ENCODE results near the gene HINFP. TPM values are rescaled to one million over a fixed set of nuclear protein-coding genes. Genes with fewer than 3 reads are reported as not detected.

HINFP gene
- total RNA-seq, 2 experiments from 2014 or later, result 36.6 to 36.7 TPM

- Mint-ChIP-seq H3K27me3 (peaks cover 51% of the 10 kb centered on the region), H3K36me3 (ENCODE audit: low read depth) (no peaks in the 10 kb centered on the region), H3K4me3 (no peak overlapping the region), H3K4me1 (peaks cover 2% of the 10 kb centered on the region), H3K27ac (no peak overlapping the region), H3K9me3 (no peaks in the 10 kb centered on the region)
- no peak for DNase-seq
- CTCF ChIA-PET, result interaction anchor here (0.6 to 9.0 kb wide), 2 partner anchors 18 to 172 kb away, joined by 3 to 38 read pairs; partner anchors contain the start of gene NLRX1
- POLR2A ChIA-PET, result interaction anchor here (0.7 to 4.0 kb wide), 5 partner anchors 17 to 116 kb away, joined by 3 to 18 read pairs (median 4); partner anchors contain the start of genes HINFP and NLRX1
These were observed 30.7 kb downstream of the HINFP start for GRCh38 chr11:119152043-119152442.

- ChIA-PET POLR2A (interaction anchor here (1.0 to 4.0 kb wide), 3 partner anchors 16 to 31 kb away, joined by 3 to 18 read pairs (median 4); partner anchors contain the start of genes HINFP and NLRX1), CTCF (interaction anchor here (0.7 to 9.0 kb wide), 2 partner anchors 17 to 44 kb away, joined by 3 to 38 read pairs; partner anchors contain the start of gene NLRX1)
- Mint-ChIP-seq H3K27ac (no peak overlapping the region), H3K9me3 (no peaks in the 10 kb centered on the region), H3K36me3 (ENCODE audit: low read depth) (no peaks in the 10 kb centered on the region), H3K4me1 (peaks cover 2% of the 10 kb centered on the region), H3K27me3 (peaks cover 46% of the 10 kb centered on the region), H3K4me3 (no peak overlapping the region)
- no peak for DNase-seq
These were observed 31.2 kb downstream of the HINFP start for GRCh38 chr11:119152604-119153003.

- H3K9me3 Mint-ChIP-seq, result no peaks in the 10 kb centered on the region
- DNase-seq, result no peak
- H3K4me1 Mint-ChIP-seq, result no peaks in the 10 kb centered on the region
- H3K36me3 Mint-ChIP-seq (ENCODE audit: low read depth), result no peaks in the 10 kb centered on the region
- no peak overlapping the region for H3K4me3 Mint-ChIP-seq
- H3K27me3 Mint-ChIP-seq, result peaks cover 39% of the 10 kb centered on the region
- CTCF ChIA-PET, result interaction anchor here (0.7 to 9.0 kb wide), 3 partner anchors 16 to 43 kb away, joined by 3 to 38 read pairs (median 4); partner anchors contain the start of gene NLRX1
- POLR2A ChIA-PET, result interaction anchor here (0.7 to 4.0 kb wide), 2 partner anchors 14 to 16 kb away, joined by 3 to 18 read pairs; partner anchors contain the start of gene NLRX1
- H3K27ac Mint-ChIP-seq, result no peak overlapping the region
These were observed 31.9 kb downstream of the HINFP start for GRCh38 chr11:119153049-119153818.

GRCh38 chr11:119154178-119154577, 32.8 kb downstream of the HINFP start:
- Mint-ChIP-seq H3K4me1 (no peaks in the 10 kb centered on the region), H3K4me3 (no peak overlapping the region), H3K36me3 (ENCODE audit: low read depth) (no peaks in the 10 kb centered on the region), H3K27ac (no peak overlapping the region), H3K27me3 (peaks cover 34% of the 10 kb centered on the region), H3K9me3 (no peaks in the 10 kb centered on the region)
- DNase-seq, result no peak
- CTCF ChIA-PET, result interaction anchor here (0.5 to 9.0 kb wide), 4 partner anchors 8 to 186 kb away, joined by 3 to 38 read pairs (median 4); partner anchors contain the start of genes C1QTNF5 and NLRX1
- POLR2A ChIA-PET, result interaction anchor here (0.8 to 4.0 kb wide), 2 partner anchors 15 to 18 kb away, joined by 3 to 18 read pairs; partner anchors contain the start of gene NLRX1

- Mint-ChIP-seq H3K36me3 (ENCODE audit: low read depth) (no peaks in the 10 kb centered on the region), H3K27ac (no peak overlapping the region), H3K4me1 (no peaks in the 10 kb centered on the region), H3K27me3 (peaks cover 20% of the 10 kb centered on the region), H3K4me3 (no peak overlapping the region), H3K9me3 (no peaks in the 10 kb centered on the region)
- ChIA-PET CTCF (interaction anchor here (0.7 to 9.0 kb wide), 4 partner anchors 9 to 21 kb away, joined by 3 to 38 read pairs (median 4); partner anchors contain the start of gene NLRX1), POLR2A (interaction anchor here (0.7 to 1.4 kb wide), 2 partner anchors 13 to 107 kb away, joined by 3 read pairs; no protein-coding TSS in a partner anchor)
- no peak for DNase-seq
These were observed 34.5 kb downstream of the HINFP start for GRCh38 chr11:119155733-119156492.

GRCh38 chr11:119156496-119156895, 35.1 kb downstream of the HINFP start:
- POLR2A ChIA-PET, result interaction anchor here (0.7 to 1.1 kb wide), 3 partner anchors 9 to 13 kb away, joined by 3 to 4 read pairs (median 3); no protein-coding TSS in a partner anchor
- no peaks in the 10 kb centered on the region for H3K9me3 Mint-ChIP-seq
- no peak overlapping the region for H3K27ac Mint-ChIP-seq
- H3K4me1 Mint-ChIP-seq, result no peaks in the 10 kb centered on the region
- no peak overlapping the region for H3K4me3 Mint-ChIP-seq
- no peaks in the 10 kb centered on the region for H3K36me3 Mint-ChIP-seq (ENCODE audit: low read depth)
- H3K27me3 Mint-ChIP-seq, result peaks cover 14% of the 10 kb centered on the region
- no peak for DNase-seq
- CTCF ChIA-PET, result interaction anchor here (1.0 to 9.0 kb wide), 3 partner anchors 13 to 49 kb away, joined by 3 to 38 read pairs (median 3); partner anchors contain the start of genes CBL and NLRX1

- Mint-ChIP-seq H3K27ac (no peak overlapping the region), H3K9me3 (no peaks in the 10 kb centered on the region), H3K4me3 (no peak overlapping the region), H3K27me3 (peaks cover 10% of the 10 kb centered on the region), H3K4me1 (no peaks in the 10 kb centered on the region), H3K36me3 (ENCODE audit: low read depth) (no peaks in the 10 kb centered on the region)
- ChIA-PET CTCF (interaction anchor here (0.8 to 9.0 kb wide), 3 partner anchors 13 to 101 kb away, joined by 3 to 38 read pairs (median 3); partner anchors contain the start of genes CBL and NLRX1), POLR2A (interaction anchor here (1.0 to 1.1 kb wide), 2 partner anchors 9 to 12 kb away, joined by 3 to 4 read pairs; no protein-coding TSS in a partner anchor)
- DNase-seq, result no peak
These were observed 35.7 kb downstream of the HINFP start for GRCh38 chr11:119157063-119157462.

GRCh38 chr11:119158467-119158866, 37.1 kb downstream of the HINFP start:
- DNase-seq, result no peak
- H3K4me3 Mint-ChIP-seq, result no peak overlapping the region
- H3K27me3 Mint-ChIP-seq, result peaks cover 8% of the 10 kb centered on the region
- no peaks in the 10 kb centered on the region for H3K4me1 Mint-ChIP-seq
- H3K9me3 Mint-ChIP-seq, result no peaks in the 10 kb centered on the region
- H3K27ac Mint-ChIP-seq, result no peak overlapping the region
- POLR2A ChIA-PET, result no interaction called here
- CTCF ChIA-PET, result interaction anchor here (1.2 to 9.0 kb wide), 2 partner anchors 11 kb away, joined by 4 to 38 read pairs; partner anchors contain the start of gene NLRX1
- no peaks in the 10 kb centered on the region for H3K36me3 Mint-ChIP-seq (ENCODE audit: low read depth)

GRCh38 chr11:119160151-119160550, 38.8 kb downstream of the HINFP start:
- H3K27ac Mint-ChIP-seq, result no peak overlapping the region

GRCh38 chr11:119161871-119162270, 40.5 kb downstream of the HINFP start:
- Mint-ChIP-seq H3K27me3 (no peaks in the 10 kb centered on the region), H3K4me1 (no peaks in the 10 kb centered on the region), H3K27ac (no peak overlapping the region), H3K9me3 (no peaks in the 10 kb centered on the region), H3K36me3 (ENCODE audit: low read depth) (no peaks in the 10 kb centered on the region), H3K4me3 (no peak overlapping the region)
- ChIA-PET POLR2A (no interaction called here), CTCF (no interaction called here)
- DNase-seq, result no peak

More at GRCh38 chr11:119160151-119160550, 38.8 kb downstream of the HINFP start:
- Mint-ChIP-seq H3K4me1 (no peaks in the 10 kb centered on the region), H3K4me3 (no peak overlapping the region), H3K9me3 (no peaks in the 10 kb centered on the region), H3K27me3 (peaks cover 5% of the 10 kb centered on the region), H3K36me3 (ENCODE audit: low read depth) (no peaks in the 10 kb centered on the region)
- no peak for DNase-seq
- POLR2A ChIA-PET, result interaction anchor here (1.5 to 1.7 kb wide), 2 partner anchors 15 to 161 kb away, joined by 3 to 4 read pairs; no protein-coding TSS in a partner anchor
- CTCF ChIA-PET, result interaction anchor here (0.9 kb wide), 1 partner anchor 15 kb away, joined by 3 read pairs; no protein-coding TSS in a partner anchor

GRCh38 chr11:119166368-119167076, 45.1 kb downstream of the HINFP start:
- H3K4me1 Mint-ChIP-seq, result peaks cover 15% of the 10 kb centered on the region
- CTCF ChIA-PET, result interaction anchor here (0.6 to 1.7 kb wide), 5 partner anchors 11 to 175 kb away, joined by 3 to 4 read pairs (median 3); no protein-coding TSS in a partner anchor
- H3K4me3 Mint-ChIP-seq, result no peak overlapping the region

More at GRCh38 chr11:119166368-119167076, 45.1 kb downstream of the HINFP start:
- POLR2A ChIA-PET, result interaction anchor here (0.6 to 1.4 kb wide), 3 partner anchors 13 to 99 kb away, joined by 3 read pairs; partner anchors contain the start of gene VPS11
- DNase-seq, result no peak
- Mint-ChIP-seq H3K36me3 (ENCODE audit: low read depth) (no peaks in the 10 kb centered on the region), H3K9me3 (no peaks in the 10 kb centered on the region), H3K27me3 (no peaks in the 10 kb centered on the region), H3K27ac (no peak overlapping the region)

Data from activated CD4-positive, alpha-beta memory T cell treated with anti-CD3 and anti-CD28 coated beads, Interleukin-2, amount 10 ng/mL, durations not matched to agents 7 days and 5 days (primary cell).